ENCODE results near the gene PTPRK. TPM values are rescaled to one million over a fixed set of nuclear protein-coding genes. Genes with fewer than 3 reads are reported as not detected.

The PTPRK gene
- total and polyA plus RNA-seq, 2 donors (not counting 1 experiment from before 2014, with no cell fraction given) = 19.4 to 75.5 TPM

DNA sequence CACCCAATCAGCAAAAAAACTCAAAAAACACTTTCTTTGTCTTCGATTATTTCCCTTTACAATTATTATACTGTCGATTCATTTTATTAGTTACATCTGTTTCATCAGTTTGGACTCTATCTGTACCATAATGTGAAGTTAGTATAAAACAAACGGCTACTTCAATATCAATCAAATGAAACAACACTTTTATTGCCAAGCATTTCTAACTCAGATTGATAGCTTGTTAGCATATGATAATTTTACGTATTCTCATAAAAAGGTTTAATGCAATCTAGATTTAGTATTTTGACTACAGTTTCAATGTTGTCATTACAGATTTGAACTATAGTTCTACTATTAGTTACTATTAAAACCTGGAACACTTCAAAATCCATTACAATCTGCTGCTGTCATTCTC, 149.3 kb downstream of the PTPRK start:
- no peaks in the 10 kb centered on the region for H4K20me1 ChIP-seq (ENCODE audit: control insufficient read depth, extremely low read depth, insufficient read depth, low read length)
- H3K27ac ChIP-seq (ENCODE audit: insufficient read depth, low read length) = no peak overlapping the region

DNA sequence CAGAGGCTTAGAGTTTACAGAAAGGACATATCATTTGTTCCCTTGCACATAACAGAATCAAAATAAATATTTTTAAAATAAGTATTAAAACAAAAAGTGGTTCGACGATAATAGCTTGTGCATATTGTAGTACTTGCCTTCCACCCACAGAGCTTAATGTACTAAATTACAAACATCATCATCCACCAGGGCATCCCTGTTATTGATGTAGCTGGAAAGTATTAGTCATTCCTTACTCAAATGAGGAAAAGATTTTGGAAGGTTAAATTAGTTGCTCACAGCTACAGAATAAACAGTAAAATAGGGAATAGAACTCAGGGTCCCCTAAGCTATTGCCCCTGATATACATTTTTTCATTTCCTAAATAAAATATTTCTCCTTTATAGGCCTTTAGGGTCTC, 150.3 kb downstream of the PTPRK start:
- Histone ChIP-seq H4K20me1 (ENCODE audit: control insufficient read depth, extremely low read depth, insufficient read depth, low read length) (no peaks in the 10 kb centered on the region), H3K4me3 (replicated peaks in 1 of 4; ENCODE audit: control extremely low read depth in 1 of 4, insufficient read depth in 1 of 4, low read depth in 3 of 4, low read length in 4 of 4) (no peak overlapping the region), H3K9me3 (ENCODE audit: control insufficient read depth, insufficient read depth, low read depth, low read length) (no peaks in the 10 kb centered on the region), H3K4me2 (ENCODE audit: extremely low read depth, insufficient read depth, low read length) (peak overlapping the region; percentile 45), H3K27me3 (ENCODE audit: control insufficient read depth, insufficient read depth, low read length) (no peaks in the 10 kb centered on the region), H2AFZ (ENCODE audit: low read length) (no peak overlapping the region), H3K79me2 (ENCODE audit: control insufficient read depth, insufficient read depth, low read length) (peaks cover 4% of the 10 kb centered on the region), H3K36me3 (ENCODE audit: control insufficient read depth, insufficient read depth, low read length) (no peaks in the 10 kb centered on the region), H3K27ac (ENCODE audit: insufficient read depth, low read length) (no peak overlapping the region), H3K4me1 (ENCODE audit: control insufficient read depth, extremely low read depth, insufficient read depth, low read length) (peaks cover 14% of the 10 kb centered on the region), H3K9ac (ENCODE audit: insufficient read depth, low read length) (no peak overlapping the region)
- TF ChIP-seq, protein P1, sequence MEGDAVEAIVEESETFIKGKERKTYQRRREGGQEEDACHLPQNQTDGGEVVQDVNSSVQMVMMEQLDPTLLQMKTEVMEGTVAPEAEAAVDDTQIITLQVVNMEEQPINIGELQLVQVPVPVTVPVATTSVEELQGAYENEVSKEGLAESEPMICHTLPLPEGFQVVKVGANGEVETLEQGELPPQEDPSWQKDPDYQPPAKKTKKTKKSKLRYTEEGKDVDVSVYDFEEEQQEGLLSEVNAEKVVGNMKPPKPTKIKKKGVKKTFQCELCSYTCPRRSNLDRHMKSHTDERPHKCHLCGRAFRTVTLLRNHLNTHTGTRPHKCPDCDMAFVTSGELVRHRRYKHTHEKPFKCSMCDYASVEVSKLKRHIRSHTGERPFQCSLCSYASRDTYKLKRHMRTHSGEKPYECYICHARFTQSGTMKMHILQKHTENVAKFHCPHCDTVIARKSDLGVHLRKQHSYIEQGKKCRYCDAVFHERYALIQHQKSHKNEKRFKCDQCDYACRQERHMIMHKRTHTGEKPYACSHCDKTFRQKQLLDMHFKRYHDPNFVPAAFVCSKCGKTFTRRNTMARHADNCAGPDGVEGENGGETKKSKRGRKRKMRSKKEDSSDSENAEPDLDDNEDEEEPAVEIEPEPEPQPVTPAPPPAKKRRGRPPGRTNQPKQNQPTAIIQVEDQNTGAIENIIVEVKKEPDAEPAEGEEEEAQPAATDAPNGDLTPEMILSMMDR (conservative IDR thresholded peaks at IDR 0.05 in 1 of 2, IDR thresholded peaks at IDR 0.05 in 1 of 2; ENCODE audit: low read depth in 1 of 2, low read length in 2 of 2) = no peak
- TF ChIP-seq EZH2 (IDR thresholded peaks at IDR 0.05; ENCODE audit: low read length, missing control alignments) = no peak
- peak; percentile 59 to 80 for DNase-seq (ENCODE audit: low read depth in 2 of 2)

More for the DNA sequence above, 149.3 kb downstream of the PTPRK start:
- peaks cover 14% of the 10 kb centered on the region for H3K4me1 ChIP-seq (ENCODE audit: control insufficient read depth, extremely low read depth, insufficient read depth, low read length)
- H3K4me2 ChIP-seq (ENCODE audit: extremely low read depth, insufficient read depth, low read length) = no peak overlapping the region
- no peak overlapping the region for H3K9ac ChIP-seq (ENCODE audit: insufficient read depth, low read length)
- no peaks in the 10 kb centered on the region for H3K9me3 ChIP-seq (ENCODE audit: control insufficient read depth, insufficient read depth, low read depth, low read length)
- DNase-seq (ENCODE audit: low read depth in 2 of 2) = no peak
- no peaks in the 10 kb centered on the region for H3K27me3 ChIP-seq (ENCODE audit: control insufficient read depth, insufficient read depth, low read length)
- no peak overlapping the region for H2AFZ ChIP-seq (ENCODE audit: low read length)
- peaks cover 4% of the 10 kb centered on the region for H3K79me2 ChIP-seq (ENCODE audit: control insufficient read depth, insufficient read depth, low read length)
- H3K4me3 ChIP-seq (replicated peaks in 1 of 4; ENCODE audit: control extremely low read depth in 1 of 4, insufficient read depth in 1 of 4, low read depth in 3 of 4, low read length in 4 of 4) = no peak overlapping the region
- TF ChIP-seq, protein P1 (conservative IDR thresholded peaks at IDR 0.05 in 1 of 2, IDR thresholded peaks at IDR 0.05 in 1 of 2; ENCODE audit: low read depth in 1 of 2, low read length in 2 of 2) = no peak
- no peak for TF ChIP-seq EZH2 (IDR thresholded peaks at IDR 0.05; ENCODE audit: low read length, missing control alignments)
- no peaks in the 10 kb centered on the region for H3K36me3 ChIP-seq (ENCODE audit: control insufficient read depth, insufficient read depth, low read length)

DNA sequence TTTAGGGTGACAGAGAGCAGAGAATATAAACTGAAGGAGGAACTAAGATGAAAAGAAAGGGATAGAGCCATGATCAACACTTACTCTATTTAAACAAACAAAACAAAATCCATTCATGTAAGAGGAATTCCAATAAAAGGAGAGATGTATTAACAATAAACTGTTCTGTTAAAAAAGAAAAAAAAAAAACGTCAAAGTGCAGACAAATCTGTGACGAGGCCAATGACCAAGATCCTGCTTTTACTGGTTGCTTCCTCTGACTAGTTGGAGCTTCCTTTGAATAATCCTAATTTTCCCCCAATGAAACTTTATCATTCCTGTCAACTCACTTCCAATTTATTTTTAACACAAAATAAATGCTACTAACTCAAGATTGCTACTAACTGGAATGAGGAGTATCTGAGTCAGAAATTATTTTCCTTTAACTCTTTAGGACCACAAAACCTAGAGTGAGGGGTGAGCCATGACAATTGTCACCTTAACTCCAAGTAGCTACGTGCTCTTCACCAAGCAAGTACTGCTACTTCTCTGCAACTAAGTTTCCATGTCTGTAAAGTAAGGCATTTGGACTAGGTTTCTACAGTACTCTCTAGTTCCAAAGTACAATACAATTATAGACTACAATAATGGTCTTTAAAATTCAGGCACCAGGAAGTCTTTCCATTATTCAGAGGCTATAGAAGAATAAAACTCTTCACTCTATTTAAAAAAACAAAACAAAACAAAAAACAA, 152.0 kb downstream of the PTPRK start:
- DNase-seq (ENCODE audit: low read depth in 2 of 2) = peak in 1 of 2 donors; percentile 20
- TF ChIP-seq, protein P1 (conservative IDR thresholded peaks at IDR 0.05 in 1 of 2, IDR thresholded peaks at IDR 0.05 in 1 of 2; ENCODE audit: low read depth in 1 of 2, low read length in 2 of 2) = no peak
- no peak for TF ChIP-seq EZH2 (IDR thresholded peaks at IDR 0.05; ENCODE audit: low read length, missing control alignments)
- Histone ChIP-seq H3K9ac (ENCODE audit: insufficient read depth, low read length) (no peak overlapping the region), H4K20me1 (ENCODE audit: control insufficient read depth, extremely low read depth, insufficient read depth, low read length) (no peaks in the 10 kb centered on the region), H3K4me1 (ENCODE audit: control insufficient read depth, extremely low read depth, insufficient read depth, low read length) (peaks cover 14% of the 10 kb centered on the region), H3K79me2 (ENCODE audit: control insufficient read depth, insufficient read depth, low read length) (peaks cover 4% of the 10 kb centered on the region), H3K36me3 (ENCODE audit: control insufficient read depth, insufficient read depth, low read length) (no peaks in the 10 kb centered on the region), H3K9me3 (ENCODE audit: control insufficient read depth, insufficient read depth, low read depth, low read length) (no peaks in the 10 kb centered on the region), H3K4me2 (ENCODE audit: extremely low read depth, insufficient read depth, low read length) (no peak overlapping the region), H3K4me3 (replicated peaks in 1 of 4; ENCODE audit: control extremely low read depth in 1 of 4, insufficient read depth in 1 of 4, low read depth in 3 of 4, low read length in 4 of 4) (no peak overlapping the region), H3K27ac (ENCODE audit: insufficient read depth, low read length) (no peak overlapping the region), H3K27me3 (ENCODE audit: control insufficient read depth, insufficient read depth, low read length) (no peaks in the 10 kb centered on the region), H2AFZ (ENCODE audit: low read length) (no peak overlapping the region)

Data from fibroblast of lung (primary cell).